Muscle of leg (tissue), 11 donors: ENCODE measurements around the gene FEN1. TPM values are rescaled to one million over a fixed set of nuclear protein-coding genes. Genes with fewer than 3 reads are reported as not detected.

ENCODE experiments used
- DNase-seq: peaks from one replicate; pipeline ENCODE4 v3.0.0; 2013
- H3K27ac ChIP-seq: one replicate; pipeline ENCODE4 v1.5.1; 2013; ENCODE audit warnings: mild to moderate bottlenecking, low read length, control low read depth
- H3K27me3 ChIP-seq: one replicate; pipeline ENCODE4 v1.6.1; 2013; ENCODE audit warnings: low read length; ENCODE audit not compliant: control insufficient read depth, insufficient read depth
- H3K36me3 ChIP-seq: one replicate; pipeline ENCODE4 v1.6.1; 2013; ENCODE audit warnings: low read length; ENCODE audit not compliant: control insufficient read depth, insufficient read depth
- H3K4me1 ChIP-seq: one replicate; pipeline ENCODE4 v1.6.1; 2013; ENCODE audit warnings: low read length; ENCODE audit not compliant: control insufficient read depth, insufficient read depth
- H3K4me3 ChIP-seq: one replicate; pipeline ENCODE4 v1.5.1; 2013; ENCODE audit warnings: low read length, control low read depth
- H3K9me3 ChIP-seq: replicated peaks from 2 replicates; pipeline ENCODE4 v1.6.1; 2013; ENCODE audit warnings: low read depth, low read length; ENCODE audit not compliant: control insufficient read depth
- WGBS: methylation state at CpG from one replicate; pipeline ENCODE4 v1.1.5; 2013; ENCODE audit warnings: missing lambda C conversion rate; ENCODE audit not compliant: insufficient coverage; 5-methylcytosine and 5-hydroxymethylcytosine counted together
- polyA plus RNA-seq, 8 donors: library from polyadenylated mRNA; unstranded; fragments of 120-200 nt; gene quantifications; one replicate each; pipeline versions ENCODE4 v1.2.1 to v1.2.3, GENCODE V29; 2013; ENCODE audit warnings: inconsistent platforms in 1 of 8, low replicate concordance in 1 of 8; ENCODE audit not compliant: insufficient read length in 8 of 8, insufficient read depth in 1 of 8
- total RNA-seq: library from RNA; stranded (reverse); fragments of 120-200 nt; gene quantifications from one replicate; pipeline ENCODE4 v1.2.4, GENCODE V29; 2013

Gene FEN1
- total and polyA plus RNA-seq, 9 donors, result 14.7 to 21.3 (median 18.5) TPM

GRCh38 chr11:61817471-61818202 is 24.9 kb downstream of the FEN1 start:
- no peak for DNase-seq
- Histone ChIP-seq H3K4me3 (peak overlapping the region; percentile 75), H3K9me3 (no peaks in the 10 kb centered on the region), H3K4me1 (peaks cover 15% of the 10 kb centered on the region), H3K27ac (no peak overlapping the region), H3K27me3 (no peaks in the 10 kb centered on the region), H3K36me3 (peaks cover 12% of the 10 kb centered on the region)
- WGBS, result 60% methylated on average over 1 of the region's 6 CpGs

GRCh38 chr11:61820174-61820573 is 27.5 kb downstream of the FEN1 start:
- WGBS, result no CpG with 5 or more reads among the region's 2 CpGs
- no peak for DNase-seq
- no peak overlapping the region for H3K27ac ChIP-seq

GRCh38 chr11:61826930-61827570 is 34.3 kb downstream of the FEN1 start:
- no peaks in the 10 kb centered on the region for H3K27me3 ChIP-seq
- no peaks in the 10 kb centered on the region for H3K9me3 ChIP-seq
- H3K36me3 ChIP-seq, result peaks cover 4% of the 10 kb centered on the region
- peak overlapping the region; percentile 86 for H3K27ac ChIP-seq
- 3% methylated on average over 21 of the region's 23 CpGs for WGBS
- H3K4me3 ChIP-seq, result peak overlapping the region; percentile 93
- peak; percentile 70 for DNase-seq
- peaks cover 32% of the 10 kb centered on the region for H3K4me1 ChIP-seq

More at GRCh38 chr11:61820174-61820573, 27.5 kb downstream of the FEN1 start:
- Histone ChIP-seq H3K4me1 (peaks cover 9% of the 10 kb centered on the region), H3K9me3 (no peaks in the 10 kb centered on the region), H3K36me3 (no peaks in the 10 kb centered on the region), H3K27me3 (no peaks in the 10 kb centered on the region), H3K4me3 (no peak overlapping the region)

- WGBS, result under 1% methylated on average over 83 of the region's 83 CpGs
- DNase-seq, result peak; percentile 99
- Histone ChIP-seq H3K36me3 (peaks cover 4% of the 10 kb centered on the region), H3K4me1 (peaks cover 38% of the 10 kb centered on the region), H3K9me3 (no peaks in the 10 kb centered on the region), H3K27me3 (no peaks in the 10 kb centered on the region), H3K4me3 (peak within 1 kb of the TSS; percentile 93), H3K27ac (peak within 1 kb of the TSS; percentile 86)
These were observed 35.1 kb downstream of the FEN1 start, which contains the start of gene FADS2 for GRCh38 chr11:61827571-61828378. Gene FADS2 (plus strand): TSS chr11:61828300. CDS start chr11:61828391, 91 bp downstream.

GRCh38 chr11:61828379-61828628 is 35.6 kb downstream of the FEN1 start:
- no peaks in the 10 kb centered on the region for H3K9me3 ChIP-seq
- 0% methylated on average over 16 of the region's 16 CpGs for WGBS
- H3K27ac ChIP-seq, result peak overlapping the region; percentile 86
- H3K4me3 ChIP-seq, result peak overlapping the region; percentile 93
- no peak for DNase-seq
- peaks cover 4% of the 10 kb centered on the region for H3K36me3 ChIP-seq
- H3K27me3 ChIP-seq, result no peaks in the 10 kb centered on the region
- peaks cover 43% of the 10 kb centered on the region for H3K4me1 ChIP-seq

- H3K36me3 ChIP-seq, result peaks cover 4% of the 10 kb centered on the region
- no peaks in the 10 kb centered on the region for H3K27me3 ChIP-seq
- peaks cover 48% of the 10 kb centered on the region for H3K4me1 ChIP-seq
- peak overlapping the region; percentile 86 for H3K27ac ChIP-seq
- no peaks in the 10 kb centered on the region for H3K9me3 ChIP-seq
- H3K4me3 ChIP-seq, result peak overlapping the region; percentile 93
- 1% methylated on average over 47 of the region's 55 CpGs for WGBS
- DNase-seq, result peak; percentile 67
These were observed 36.1 kb downstream of the FEN1 start for GRCh38 chr11:61828629-61829407.

GRCh38 chr11:61829806-61830205 is 37.1 kb downstream of the FEN1 start:
- Histone ChIP-seq H3K4me3 (peak overlapping the region; percentile 93), H3K27ac (peak overlapping the region; percentile 57), H3K9me3 (no peaks in the 10 kb centered on the region), H3K4me1 (peaks cover 58% of the 10 kb centered on the region), H3K27me3 (no peaks in the 10 kb centered on the region), H3K36me3 (peaks cover 4% of the 10 kb centered on the region)
- WGBS, result 20% methylated on average over 1 of the region's 4 CpGs
- no peak for DNase-seq

- peak overlapping the region; percentile 93 for H3K4me3 ChIP-seq
- WGBS, result 14% methylated on average over 2 of the region's 8 CpGs
These were observed 37.8 kb downstream of the FEN1 start for GRCh38 chr11:61830237-61831105.

GRCh38 chr11:61832207-61832606 is 39.5 kb downstream of the FEN1 start:
- H3K9me3 ChIP-seq, result no peaks in the 10 kb centered on the region
- no peak overlapping the region for H3K27ac ChIP-seq
- 81% methylated on average over 4 of the region's 4 CpGs for WGBS
- no peak for DNase-seq
- no peak overlapping the region for H3K4me3 ChIP-seq
- H3K36me3 ChIP-seq, result peaks cover 4% of the 10 kb centered on the region
- peaks cover 59% of the 10 kb centered on the region for H3K4me1 ChIP-seq
- H3K27me3 ChIP-seq, result no peaks in the 10 kb centered on the region

More at GRCh38 chr11:61830237-61831105, 37.8 kb downstream of the FEN1 start:
- Histone ChIP-seq H3K27ac (peak overlapping the region; percentile 57), H3K36me3 (peaks cover 4% of the 10 kb centered on the region), H3K27me3 (no peaks in the 10 kb centered on the region), H3K4me1 (peaks cover 64% of the 10 kb centered on the region), H3K9me3 (no peaks in the 10 kb centered on the region)
- DNase-seq, result peak; percentile 74
